Stimulated activated CD8-positive, alpha-beta memory T cell treated with anti-CD3 and anti-CD28 coated beads, Interleukin-4, amount 100 ng/mL, for 4 hours (primary cell): ENCODE measurements around the gene OR4C13.
"Not testable (repeated sequence)": the region's sequence is repeated elsewhere in the genome, so short reads cannot be mapped to it uniquely, and the experiment has no call there.

Experiments used
- DNase-seq, 2 donors: peaks; one replicate each; pipeline ENCODE4 v3.0.0-alpha.2; 2020; ENCODE audit warnings: low read depth in 2 of 2, low spot score in 1 of 2

OR4C13 gene

GRCh38 chr11:49952091-49952490, at the start of gene OR4C13:
Gene OR4C13, plus strand, starts transcription at chr11:49952391. Its CDS starts 32 bp downstream, at chr11:49952423.
- no peak for DNase-seq

- not testable (repeated sequence) for DNase-seq
These were observed 40.7 kb upstream of the OR4C13 start for GRCh38 chr11:49911516-49911915.

GRCh38 chr11:49948701-49949100, 3.5 kb upstream of the OR4C13 start:
- not testable (repeated sequence) for DNase-seq

GRCh38 chr11:49973439-49973838, 21.2 kb downstream of the OR4C13 start:
- not testable (repeated sequence) for DNase-seq

- not testable (repeated sequence) for DNase-seq
These were observed 30.2 kb downstream of the OR4C13 start, which contains the start of gene OR4C12 for GRCh38 chr11:49982435-49982834. Gene OR4C12, minus strand, starts transcription at chr11:49982535. Its CDS starts 34 bp downstream, at chr11:49982501.

- no peak for DNase-seq
These were observed 43.4 kb downstream of the OR4C13 start for GRCh38 chr11:49995565-49995964.
